SIG-M5 treated with dmso at 0.1 percent for 504 hours (cell line): Measurements from ENCODE around the gene S100A13.
"Not testable (repeated sequence)": the region's sequence is repeated elsewhere in the genome, so short reads cannot be mapped to it uniquely, and the experiment has no call there.

Experiments
- DNase-seq: peaks from one replicate; lab custom pipeline; 2025; ENCODE audit not compliant: unreplicated experiment; lab: John Stamatoyannopoulos, UW

S100A13 gene

DNA sequence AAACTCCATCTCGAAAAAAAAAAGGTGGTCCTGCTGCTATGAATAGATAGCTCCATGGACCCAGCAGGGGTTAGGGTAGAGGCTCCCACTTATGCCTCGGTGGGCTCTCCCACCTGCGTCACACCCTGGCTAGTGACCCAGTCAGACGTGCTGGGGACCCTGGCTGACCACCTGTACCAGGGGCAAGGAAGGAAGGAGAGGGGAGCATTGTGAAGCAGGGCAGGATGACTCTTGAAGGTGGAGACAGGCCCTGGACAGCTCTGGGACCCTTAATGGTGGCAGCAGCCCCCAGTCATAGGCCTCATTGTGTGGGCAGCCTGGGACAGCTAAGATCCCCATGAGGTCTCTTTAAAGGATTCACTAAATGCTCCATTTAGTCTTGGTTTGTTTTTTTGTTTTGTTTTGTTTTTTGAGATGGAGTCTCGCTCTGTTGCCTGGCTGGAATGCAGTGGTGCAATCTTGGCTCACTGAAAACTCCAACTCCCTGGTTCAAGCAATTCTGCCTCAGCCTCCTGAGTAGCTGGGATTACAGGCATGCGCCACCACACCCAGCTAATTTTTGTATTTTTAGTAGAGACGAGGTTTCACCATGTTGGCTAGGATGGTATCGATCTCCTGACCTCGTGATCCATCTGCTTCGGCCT, 20.8 kb upstream of the S100A13 start:
- no peak for DNase-seq

DNA sequence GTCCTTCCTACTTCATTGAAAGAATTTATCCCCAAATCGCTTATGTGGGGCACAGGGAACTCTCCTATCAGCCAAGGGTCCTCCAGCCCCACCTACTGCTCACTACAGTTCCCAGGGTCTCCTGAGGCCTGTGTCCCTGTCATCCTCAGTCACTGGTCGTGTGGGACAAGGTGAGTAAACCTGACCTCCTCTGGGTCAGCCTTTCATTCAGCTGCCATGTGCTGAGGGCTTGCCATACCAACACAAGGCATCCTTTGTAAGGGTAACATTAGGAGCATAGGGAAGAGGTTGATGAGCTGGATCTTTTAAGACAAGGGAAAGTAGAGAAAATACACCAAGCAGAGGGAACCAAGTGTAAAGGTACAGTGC, 20.0 kb upstream of the S100A13 start:
- DNase-seq, result no peak

DNA sequence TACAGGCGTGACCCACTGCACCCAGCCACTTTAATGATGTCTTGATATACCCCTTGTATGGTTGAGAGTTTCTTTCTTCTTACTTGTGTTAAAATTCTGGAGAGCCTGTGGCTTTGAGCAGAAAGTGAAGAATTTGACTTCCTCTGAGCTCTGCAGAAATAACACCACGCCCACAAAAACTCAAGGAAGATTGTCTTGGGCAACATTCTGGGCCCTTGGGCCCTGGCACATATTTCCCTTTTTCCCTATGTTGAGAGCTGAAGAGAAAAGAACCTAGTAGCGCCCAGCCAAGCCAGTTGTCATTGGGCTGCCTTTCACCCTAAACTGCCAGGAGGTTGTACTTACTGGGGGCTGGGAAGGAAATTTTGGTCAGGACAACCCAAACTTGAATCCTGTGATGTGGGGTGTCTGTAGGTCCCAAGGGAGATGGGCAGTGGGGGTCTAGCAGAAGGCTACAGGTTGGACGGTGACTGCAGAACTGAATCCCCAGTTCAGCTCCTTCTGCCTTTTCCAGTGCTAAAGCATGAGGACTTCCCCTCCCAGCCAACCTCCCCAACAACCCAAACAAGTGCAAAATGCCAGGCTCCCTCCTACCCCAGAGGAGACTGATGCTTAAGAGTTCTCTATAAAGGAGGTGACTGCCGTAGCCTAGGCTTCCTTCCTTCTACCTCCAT, 19.5 kb upstream of the S100A13 start:
- DNase-seq, result peak; percentile 43

DNA sequence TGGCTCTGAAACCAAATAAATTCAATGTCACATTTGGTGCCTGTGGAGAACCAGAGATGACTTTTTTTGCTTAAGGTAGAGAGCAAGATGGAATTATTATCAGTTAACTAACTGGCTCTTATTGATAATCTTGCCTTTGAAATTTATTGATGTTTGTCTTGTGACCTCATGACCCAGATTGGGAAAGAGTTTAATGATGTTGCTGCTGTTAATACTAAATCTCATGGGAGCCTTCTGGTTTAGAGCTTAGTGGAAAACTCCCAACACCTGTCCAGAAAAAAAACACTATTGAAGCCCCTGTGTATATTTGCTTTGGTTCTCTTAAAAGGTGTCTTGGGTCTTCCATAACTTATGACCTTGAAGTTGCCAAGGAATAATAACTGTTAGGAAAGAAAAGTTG, 16.5 kb upstream of the S100A13 start:
- no peak for DNase-seq

DNA sequence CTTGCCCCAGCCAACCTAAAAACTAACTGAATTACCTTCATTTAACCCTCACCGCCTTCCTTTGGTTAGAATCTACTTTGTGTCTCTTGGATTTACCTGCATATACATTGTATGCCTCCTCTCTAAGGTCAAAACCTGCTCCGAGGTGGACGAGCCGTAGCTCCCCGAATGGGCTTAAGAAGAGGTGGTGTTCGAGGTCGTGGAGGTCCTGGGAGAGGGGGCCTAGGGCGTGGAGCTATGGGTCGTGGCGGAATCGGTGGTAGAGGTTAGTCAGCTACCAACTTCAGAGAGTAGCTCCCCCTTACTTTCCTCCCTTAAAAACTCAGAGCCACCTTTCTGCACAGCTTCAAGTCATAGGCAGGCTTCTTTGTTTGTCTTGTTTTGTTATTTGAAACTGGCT, 15.8 kb upstream of the S100A13 start:
- DNase-seq, result no peak

DNA sequence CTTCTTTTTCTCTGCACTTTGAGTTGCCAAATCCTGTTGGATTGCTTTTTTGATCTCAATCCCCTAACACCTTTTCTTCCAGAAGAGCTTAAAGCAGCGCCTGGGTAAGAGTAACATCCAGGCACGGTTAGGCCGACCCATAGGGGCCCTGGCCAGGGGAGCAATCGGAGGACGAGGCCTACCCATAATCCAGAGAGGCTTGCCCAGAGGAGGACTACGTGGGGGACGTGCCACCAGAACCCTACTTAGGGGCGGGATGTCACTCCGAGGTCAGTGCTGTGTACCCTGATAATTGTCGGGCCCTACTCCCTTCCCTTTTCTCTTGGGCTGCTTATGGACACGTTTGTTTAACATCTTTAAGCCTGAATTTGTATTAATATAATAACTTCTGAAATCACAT, 14.9 kb upstream of the S100A13 start:
- no peak for DNase-seq

DNA sequence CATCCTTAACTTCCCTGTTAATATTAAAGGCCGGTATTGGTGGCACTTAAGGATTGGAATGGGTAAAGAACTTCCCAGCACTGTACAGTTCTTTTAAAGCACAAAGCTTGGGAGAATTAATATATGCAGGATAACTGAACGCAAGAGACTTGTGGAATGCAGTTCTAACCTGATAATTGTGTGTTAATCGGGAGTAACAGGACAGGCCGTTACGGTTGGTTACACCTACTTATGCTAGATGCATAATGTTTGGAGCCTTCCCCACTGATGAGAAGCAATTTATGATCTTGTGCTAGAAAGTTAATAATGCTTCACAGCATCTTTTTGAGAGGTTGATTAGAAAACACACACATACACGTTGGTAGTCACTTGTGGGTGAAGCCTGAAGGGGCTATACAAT, 13.6 kb upstream of the S100A13 start:
- DNase-seq, result no peak

DNA sequence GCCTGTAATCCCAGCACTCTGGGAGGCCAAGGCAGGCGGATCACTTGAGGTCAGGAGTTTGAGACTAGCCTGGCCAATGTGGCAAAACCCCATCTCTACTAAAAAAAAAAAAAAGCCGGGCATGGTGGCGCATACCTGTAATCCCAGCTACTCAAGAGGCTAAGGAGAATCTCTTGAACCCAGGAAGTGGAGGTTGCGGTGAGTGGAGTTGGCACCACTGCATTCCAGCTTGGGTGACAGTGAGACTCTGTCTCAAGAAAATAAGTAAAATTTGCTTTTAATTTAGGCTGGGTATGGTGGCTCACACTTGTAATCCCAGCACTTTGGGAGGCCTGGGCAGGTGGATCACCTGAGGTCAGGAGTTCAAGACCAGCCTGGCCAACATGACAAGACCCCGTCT, 12.9 kb upstream of the S100A13 start:
- not testable (repeated sequence) for DNase-seq

DNA sequence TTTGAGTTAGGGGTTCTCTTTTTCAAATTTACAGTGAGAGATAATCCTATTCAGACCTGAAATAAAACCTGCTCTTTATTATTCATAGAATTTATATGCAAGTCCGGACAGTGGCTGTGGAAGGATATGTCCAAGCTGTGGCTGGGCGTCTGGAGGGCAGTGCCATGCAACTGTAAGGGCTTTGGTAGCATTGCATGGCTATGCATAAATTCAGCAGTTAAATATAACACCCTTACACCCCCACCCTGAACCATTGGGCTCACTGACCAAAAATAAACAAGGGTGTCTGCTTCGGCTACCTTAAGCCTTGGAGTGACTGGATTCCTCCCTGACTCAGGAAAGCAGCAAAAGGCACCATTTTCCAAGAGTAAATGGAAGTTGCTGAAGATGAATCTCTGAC, 12.0 kb upstream of the S100A13 start:
- no peak for DNase-seq

DNA sequence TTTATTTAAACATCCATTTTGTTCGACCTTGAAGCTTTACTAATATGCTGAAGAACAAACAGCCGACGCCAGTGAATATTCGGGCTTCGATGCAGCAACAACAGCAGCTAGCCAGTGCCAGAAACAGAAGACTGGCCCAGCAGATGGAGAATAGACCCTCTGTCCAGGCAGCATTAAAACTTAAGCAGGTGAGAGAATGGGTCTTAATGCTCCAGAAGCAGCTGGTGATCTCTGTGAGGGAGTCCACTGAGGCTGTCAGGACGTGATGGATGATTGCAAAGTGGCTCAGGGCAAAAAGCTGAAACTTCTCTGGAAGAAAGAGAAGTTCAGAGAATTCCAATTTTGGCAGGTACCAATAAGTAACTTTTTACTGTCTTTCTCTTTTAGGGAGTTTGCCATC, 11.0 kb upstream of the S100A13 start:
- DNase-seq, result no peak

DNA sequence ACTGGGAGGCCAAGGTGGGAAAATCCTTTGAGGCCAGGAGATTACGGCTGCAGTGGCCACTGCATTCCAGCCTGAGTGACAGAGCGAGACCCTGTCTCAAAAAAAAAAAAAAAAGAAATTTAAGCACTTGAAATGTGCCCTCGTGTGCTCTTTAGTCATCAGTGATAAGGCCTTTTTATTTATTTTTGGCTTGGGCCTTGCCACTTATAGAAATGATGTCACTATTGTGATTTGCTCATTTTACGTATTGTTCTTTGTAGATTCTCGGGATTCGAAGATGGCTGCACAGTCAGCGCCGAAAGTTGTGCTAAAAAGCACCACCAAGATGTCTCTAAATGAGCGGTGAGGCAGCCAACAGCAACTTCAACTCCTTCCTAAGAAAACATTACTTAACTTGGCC, 9.0 kb upstream of the S100A13 start:
- DNase-seq, result no peak

DNA sequence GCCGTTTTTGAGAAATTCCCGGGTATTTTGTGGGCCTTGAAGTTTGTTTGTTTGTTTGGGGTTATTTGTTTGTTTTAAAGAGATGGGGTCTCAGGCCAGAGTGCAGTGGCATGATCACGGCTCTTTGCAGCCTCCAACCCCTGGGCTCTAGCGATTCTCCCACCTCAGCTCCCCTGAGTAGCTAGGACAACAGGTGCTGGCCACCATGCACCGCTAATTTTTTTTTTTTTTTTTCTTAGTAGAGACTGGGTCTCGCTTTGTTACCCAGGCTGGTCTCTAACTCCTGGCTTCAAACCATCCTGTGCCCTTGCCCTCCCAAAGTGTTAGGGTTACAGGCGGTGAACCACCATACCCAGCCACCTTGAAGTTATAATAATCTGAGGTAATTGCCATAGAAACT, 8.6 kb upstream of the S100A13 start:
- no peak for DNase-seq

DNA sequence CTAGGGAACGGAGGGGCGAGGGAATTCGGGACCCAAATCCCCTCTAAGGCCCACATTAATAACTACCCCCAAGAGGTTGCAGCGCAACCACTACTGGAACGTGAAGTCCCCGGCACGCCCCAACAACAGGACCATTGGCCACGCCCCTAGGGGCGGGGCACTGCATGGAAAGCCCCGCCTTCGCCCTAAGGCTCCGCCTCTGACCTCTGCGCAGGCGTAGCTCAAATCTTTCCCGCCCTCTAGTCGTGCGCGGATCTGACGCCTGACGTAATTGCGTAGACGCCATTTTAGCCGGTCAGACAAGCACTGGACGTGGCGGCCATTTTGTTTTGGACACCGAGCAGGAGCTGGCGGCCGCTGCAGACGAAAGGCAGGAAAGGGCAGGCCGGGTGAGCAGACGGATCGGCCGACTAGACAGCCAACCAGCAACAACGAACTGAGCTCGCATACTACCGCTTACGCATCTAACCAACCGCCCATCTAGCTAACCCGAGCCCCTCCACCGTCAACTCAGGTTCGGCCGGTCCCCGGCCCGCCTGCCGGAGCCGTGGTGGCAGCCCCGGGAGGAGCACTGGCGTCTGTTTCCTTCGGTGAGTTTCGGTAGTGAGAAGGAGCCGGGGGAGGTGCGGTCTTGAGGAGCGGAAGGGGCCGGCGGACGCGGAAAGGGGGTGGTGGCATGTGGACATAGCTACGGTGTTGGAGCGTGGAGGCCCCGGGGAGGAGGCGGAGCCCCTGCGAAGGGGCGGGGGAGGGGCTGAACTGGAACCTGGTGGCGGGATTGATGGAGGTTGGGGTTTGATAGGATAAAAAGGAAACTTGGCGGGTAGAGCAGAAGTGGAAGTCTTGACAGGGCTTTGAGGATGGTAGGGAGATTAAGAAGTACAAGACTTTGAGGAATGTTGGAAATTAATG, 6.7 kb upstream of the S100A13 start, which contains the start of gene CHTOP:
Gene CHTOP (plus strand): TSS at position 313 of the 912 bp plus-strand sequence. CDS start 2,523 bp downstream, outside the sequence.
- peak; percentile 98 for DNase-seq

DNA sequence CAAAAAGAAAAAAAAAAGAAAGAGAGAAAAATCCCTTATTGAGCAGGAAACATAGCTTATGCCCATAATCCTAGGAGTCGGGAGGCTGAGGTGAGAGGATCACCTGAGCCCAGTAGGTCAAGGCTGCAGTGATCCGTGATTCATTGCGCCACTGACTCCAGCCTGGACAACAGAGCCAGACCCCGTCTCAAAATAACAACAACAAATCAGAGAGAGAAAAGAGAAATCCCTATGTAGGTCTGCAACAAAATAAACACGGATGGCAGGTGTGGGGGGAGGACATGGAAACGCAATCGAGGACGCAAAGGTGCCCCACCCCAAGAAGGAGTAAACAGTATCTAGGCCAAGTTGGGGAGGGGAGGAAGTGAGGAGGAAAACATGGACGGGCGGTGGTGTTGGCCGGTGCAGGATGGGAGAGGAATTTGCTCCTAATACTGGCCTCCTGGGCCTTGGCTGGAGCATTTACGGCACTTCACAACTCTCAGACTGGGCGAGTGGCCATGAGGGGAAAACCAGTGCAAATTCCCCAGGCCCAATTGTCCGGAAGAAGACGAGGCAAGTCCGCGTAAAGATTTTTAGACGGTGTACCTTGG, 6.0 kb upstream of the S100A13 start:
- DNase-seq, result no peak

DNA sequence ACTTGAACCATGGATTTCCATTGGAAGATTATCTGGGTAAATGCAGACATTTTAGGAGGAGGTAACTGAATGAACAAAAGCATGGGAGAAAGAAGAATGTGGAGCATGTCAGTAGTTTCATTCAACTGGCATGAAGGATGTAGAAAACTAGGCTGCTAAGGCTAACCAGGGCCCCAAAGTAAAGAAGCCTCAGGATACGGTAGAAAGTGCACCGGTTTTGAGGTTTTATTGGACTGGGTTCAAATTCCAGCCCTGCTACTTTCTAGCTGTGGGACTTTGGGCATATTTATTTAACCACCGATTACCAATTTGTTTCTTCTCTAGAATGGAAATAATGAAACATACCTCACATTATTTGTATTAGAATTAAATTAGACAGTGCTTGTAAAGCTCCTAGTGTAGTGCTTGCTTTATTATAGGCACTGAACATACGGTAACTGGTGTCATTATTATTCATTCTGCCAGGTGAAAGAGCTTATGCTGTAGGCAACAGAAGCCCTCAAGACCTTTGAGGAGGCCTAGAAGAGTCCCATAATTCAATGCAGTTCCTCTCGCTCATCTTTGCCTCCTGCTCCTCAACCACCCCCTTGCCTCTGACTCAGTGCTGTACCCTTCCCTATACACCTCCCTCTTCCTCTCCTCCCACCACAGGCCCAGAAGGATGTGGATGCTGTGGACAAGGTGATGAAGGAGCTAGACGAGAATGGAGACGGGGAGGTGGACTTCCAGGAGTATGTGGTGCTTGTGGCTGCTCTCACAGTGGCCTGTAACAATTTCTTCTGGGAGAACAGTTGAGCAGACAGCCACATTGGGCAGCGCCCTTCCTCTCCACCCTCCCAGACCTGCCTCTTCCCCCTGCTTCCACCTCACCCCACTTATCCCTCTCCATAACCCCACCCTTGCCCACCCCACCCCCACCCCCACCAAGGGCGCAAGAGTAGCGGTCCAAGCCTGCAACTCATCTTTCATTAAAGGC, 4.0 kb upstream of the S100A13 start:
- no peak for DNase-seq

DNA sequence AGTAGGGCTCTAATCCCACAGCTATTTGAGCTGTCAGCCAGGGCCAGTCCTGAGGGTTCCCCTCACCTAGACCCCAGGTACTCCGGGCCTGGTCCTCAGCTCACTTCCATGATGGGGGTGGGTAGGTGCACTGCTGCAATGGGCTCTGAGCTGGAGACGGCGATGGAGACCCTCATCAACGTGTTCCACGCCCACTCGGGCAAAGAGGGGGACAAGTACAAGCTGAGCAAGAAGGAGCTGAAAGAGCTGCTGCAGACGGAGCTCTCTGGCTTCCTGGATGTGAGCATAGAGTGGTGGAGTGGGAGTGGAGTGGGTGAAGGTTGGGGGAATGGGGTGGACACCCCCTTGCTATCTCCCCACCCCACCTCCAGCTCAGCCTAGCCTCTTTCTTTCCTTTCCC, 3.1 kb upstream of the S100A13 start:
- DNase-seq, result no peak

DNA sequence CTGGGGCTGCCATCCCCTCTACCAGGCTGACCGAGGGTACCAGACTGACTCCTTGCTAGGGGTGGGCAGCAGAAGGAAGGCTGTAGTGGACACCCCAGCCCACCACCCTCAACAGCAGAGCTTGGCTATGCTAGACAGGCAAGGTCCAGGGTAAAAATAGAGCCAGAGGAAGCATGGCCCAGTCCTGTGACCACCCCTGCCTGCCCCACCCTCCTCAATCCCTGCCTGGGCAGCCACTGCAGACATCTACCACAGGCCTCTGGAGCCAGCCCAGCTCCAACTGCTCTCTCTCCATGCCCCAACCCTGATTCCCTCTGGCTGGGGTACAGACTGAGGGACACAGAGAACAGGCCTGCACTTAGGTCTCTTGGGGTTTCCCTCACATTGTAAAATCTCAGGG, 2.7 kb upstream of the S100A13 start:
- no peak for DNase-seq

DNA sequence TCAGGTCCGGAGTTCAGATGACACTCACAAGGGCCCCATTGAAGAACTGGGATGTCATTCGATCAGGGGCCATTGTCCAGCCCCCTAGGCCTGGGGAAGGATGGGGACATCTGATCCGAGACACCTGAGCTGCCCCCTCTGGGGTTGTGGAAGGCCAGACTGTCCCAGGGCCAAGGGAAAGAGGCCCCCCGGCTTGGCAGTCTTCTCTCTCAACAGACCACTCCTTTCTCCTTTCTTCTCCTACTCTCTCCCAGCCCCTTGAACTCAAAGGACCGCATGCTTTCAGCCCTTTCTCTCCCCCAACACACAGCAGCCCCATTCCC, 2.0 kb upstream of the S100A13 start:
- DNase-seq, result no peak

DNA sequence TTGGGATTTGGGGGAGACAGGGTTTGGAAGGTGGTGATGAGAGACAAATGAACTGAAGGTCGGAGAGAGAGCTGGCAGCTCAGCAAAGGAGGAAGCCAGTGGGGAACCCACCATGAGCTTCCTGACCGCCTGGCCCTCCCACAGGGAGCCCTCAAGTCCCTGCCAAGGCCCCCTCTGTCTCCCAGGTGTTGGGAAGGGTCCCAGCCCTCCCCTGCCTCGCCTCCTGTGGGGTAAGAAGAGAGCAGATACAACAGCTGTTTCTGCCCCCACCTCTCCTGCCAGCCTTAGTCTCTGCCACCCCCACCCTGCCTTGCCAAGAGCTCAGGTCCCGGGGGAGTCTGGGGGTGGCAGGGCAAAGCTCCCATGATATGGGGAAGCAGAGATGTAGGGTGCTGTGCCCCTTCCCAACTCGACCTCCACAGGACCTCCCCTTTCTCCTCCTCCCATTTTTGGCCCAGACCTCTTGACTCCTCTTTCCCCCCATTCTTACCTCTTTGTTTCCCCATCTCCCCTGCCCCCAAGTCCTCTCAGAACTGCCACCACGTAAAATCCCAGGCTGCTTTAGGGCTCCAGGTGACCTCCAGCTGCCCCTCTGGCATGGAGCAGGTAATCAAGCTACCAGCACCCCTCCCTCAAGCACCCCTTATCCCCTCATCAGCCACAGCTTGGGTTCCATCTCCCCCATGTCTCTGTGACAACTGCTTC, 1.5 kb upstream of the S100A13 start:
- no peak for DNase-seq
